Hematopoietic multipotent progenitor cell treated with erythropoietin and hydrocortisone succinate and interleukin-3 and kit ligand, for 4 days (in vitro differentiated cells): ENCODE measurements around the gene NEMP1.
"Not testable (repeated sequence)": the region's sequence is repeated elsewhere in the genome, so short reads cannot be mapped to it uniquely, and the experiment has no call there.

Experiments used
- DNase-seq: peaks from one replicate; pipeline ENCODE4 v3.0.0-alpha.2; 2015

The NEMP1 gene

GRCh38 chr12:57053146-57053545 lies 25.4 kb downstream of the NEMP1 start:
- DNase-seq = not testable (repeated sequence)

- no peak for DNase-seq
Measured at GRCh38 chr12:57051011-57051410, 27.6 kb downstream of the NEMP1 start.

- DNase-seq = no peak
Measured at GRCh38 chr12:57049890-57050289, 28.7 kb downstream of the NEMP1 start, which contains the start of gene MYO1A. Gene MYO1A, minus strand, starts transcription at chr12:57050129. Its CDS starts 1,806 bp downstream, at chr12:57048323.

GRCh38 chr12:57049119-57049446 lies 29.5 kb downstream of the NEMP1 start:
- no peak for DNase-seq

- DNase-seq = peak; percentile 30
Measured at GRCh38 chr12:57048423-57049118, 30.0 kb downstream of the NEMP1 start.

GRCh38 chr12:57047981-57048380 lies 30.6 kb downstream of the NEMP1 start:
- DNase-seq = no peak

GRCh38 chr12:57046947-57047890 lies 31.4 kb downstream of the NEMP1 start:
- peak; percentile 80 for DNase-seq

GRCh38 chr12:57046086-57046791 lies 32.4 kb downstream of the NEMP1 start:
- DNase-seq = no peak

GRCh38 chr12:57044889-57045288 lies 33.7 kb downstream of the NEMP1 start:
- DNase-seq = no peak

GRCh38 chr12:57044468-57044867 lies 34.1 kb downstream of the NEMP1 start:
- DNase-seq = no peak

GRCh38 chr12:57042695-57043094 lies 35.9 kb downstream of the NEMP1 start:
- DNase-seq = no peak

GRCh38 chr12:57040750-57041149 lies 37.8 kb downstream of the NEMP1 start:
- no peak for DNase-seq

GRCh38 chr12:57040211-57040610 lies 38.4 kb downstream of the NEMP1 start:
- DNase-seq = no peak

GRCh38 chr12:57039016-57039798 lies 39.4 kb downstream of the NEMP1 start:
- peak; percentile 78 for DNase-seq

GRCh38 chr12:57037264-57037663 lies 41.3 kb downstream of the NEMP1 start:
- DNase-seq = no peak

- DNase-seq = no peak
Measured at GRCh38 chr12:57033431-57033830, 45.2 kb downstream of the NEMP1 start.

- DNase-seq = no peak
Measured at GRCh38 chr12:57031789-57032188, 46.8 kb downstream of the NEMP1 start.

GRCh38 chr12:57031138-57031725 lies 47.4 kb downstream of the NEMP1 start:
- DNase-seq = peak; percentile 72

GRCh38 chr12:57029457-57029856 lies 49.1 kb downstream of the NEMP1 start:
- no peak for DNase-seq

- DNase-seq = peak; percentile 53
Measured at GRCh38 chr12:57027805-57028153, 50.8 kb downstream of the NEMP1 start.

GRCh38 chr12:57027011-57027804 lies 51.4 kb downstream of the NEMP1 start:
- peak; percentile 60 for DNase-seq
